GM12872 (cell line): ENCODE results near the gene TMEM256.

ENCODE experiments used
- TF ChIP-seq, protein P1 (sequence below): IDR thresholded peaks from 3 replicates; pipeline ENCODE4 v1.5.1; 2011; ENCODE audit warnings: low read depth, mild to moderate bottlenecking, low read length, moderate library complexity; ENCODE audit not compliant: insufficient read depth

Gene TMEM256

DNA sequence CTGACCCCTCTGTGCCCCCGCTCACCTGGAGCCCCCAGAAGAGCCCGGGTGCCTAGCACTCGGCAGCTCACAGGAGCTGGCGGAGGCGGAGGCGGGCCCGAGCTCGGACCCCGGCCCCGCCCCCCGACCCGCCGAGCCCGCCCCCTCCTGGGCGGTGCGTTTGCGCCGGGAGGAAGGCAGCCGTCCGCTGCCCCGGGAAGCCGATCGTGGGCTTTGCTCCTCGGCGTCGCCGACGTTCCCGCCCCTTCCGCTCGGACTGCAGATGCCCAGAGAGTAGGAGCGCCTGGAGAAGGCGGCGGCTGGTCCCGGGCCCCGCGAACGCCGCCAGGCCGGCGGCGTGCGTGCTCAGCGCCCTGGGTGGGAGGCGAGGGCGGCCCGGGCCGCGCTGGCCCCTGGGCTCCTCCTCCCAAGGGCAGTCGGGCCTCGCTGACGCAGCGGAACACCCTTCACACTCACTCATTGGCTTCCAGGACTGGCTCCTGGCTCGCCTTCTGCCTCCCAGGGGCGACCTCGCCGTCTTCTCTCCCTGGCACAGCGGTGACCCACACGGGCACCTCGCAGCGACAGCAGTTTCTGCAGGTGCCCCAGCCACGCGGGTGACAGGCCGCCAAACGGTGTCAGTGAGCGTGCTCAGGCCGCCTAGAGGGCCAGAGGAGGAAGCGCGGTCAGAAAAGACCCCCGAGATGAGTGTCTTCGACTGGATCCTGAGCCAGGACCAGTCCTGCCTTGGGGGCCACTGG is 9.3 kb downstream of the TMEM256 start, which contains the start of gene PLSCR3:
TSS of gene PLSCR3 (minus strand) at position 74 of the 740 bp plus-strand sequence. CDS start 415 bp downstream, outside the sequence.
- TF ChIP-seq, protein P1, sequence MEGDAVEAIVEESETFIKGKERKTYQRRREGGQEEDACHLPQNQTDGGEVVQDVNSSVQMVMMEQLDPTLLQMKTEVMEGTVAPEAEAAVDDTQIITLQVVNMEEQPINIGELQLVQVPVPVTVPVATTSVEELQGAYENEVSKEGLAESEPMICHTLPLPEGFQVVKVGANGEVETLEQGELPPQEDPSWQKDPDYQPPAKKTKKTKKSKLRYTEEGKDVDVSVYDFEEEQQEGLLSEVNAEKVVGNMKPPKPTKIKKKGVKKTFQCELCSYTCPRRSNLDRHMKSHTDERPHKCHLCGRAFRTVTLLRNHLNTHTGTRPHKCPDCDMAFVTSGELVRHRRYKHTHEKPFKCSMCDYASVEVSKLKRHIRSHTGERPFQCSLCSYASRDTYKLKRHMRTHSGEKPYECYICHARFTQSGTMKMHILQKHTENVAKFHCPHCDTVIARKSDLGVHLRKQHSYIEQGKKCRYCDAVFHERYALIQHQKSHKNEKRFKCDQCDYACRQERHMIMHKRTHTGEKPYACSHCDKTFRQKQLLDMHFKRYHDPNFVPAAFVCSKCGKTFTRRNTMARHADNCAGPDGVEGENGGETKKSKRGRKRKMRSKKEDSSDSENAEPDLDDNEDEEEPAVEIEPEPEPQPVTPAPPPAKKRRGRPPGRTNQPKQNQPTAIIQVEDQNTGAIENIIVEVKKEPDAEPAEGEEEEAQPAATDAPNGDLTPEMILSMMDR, result peak; percentile 68

DNA sequence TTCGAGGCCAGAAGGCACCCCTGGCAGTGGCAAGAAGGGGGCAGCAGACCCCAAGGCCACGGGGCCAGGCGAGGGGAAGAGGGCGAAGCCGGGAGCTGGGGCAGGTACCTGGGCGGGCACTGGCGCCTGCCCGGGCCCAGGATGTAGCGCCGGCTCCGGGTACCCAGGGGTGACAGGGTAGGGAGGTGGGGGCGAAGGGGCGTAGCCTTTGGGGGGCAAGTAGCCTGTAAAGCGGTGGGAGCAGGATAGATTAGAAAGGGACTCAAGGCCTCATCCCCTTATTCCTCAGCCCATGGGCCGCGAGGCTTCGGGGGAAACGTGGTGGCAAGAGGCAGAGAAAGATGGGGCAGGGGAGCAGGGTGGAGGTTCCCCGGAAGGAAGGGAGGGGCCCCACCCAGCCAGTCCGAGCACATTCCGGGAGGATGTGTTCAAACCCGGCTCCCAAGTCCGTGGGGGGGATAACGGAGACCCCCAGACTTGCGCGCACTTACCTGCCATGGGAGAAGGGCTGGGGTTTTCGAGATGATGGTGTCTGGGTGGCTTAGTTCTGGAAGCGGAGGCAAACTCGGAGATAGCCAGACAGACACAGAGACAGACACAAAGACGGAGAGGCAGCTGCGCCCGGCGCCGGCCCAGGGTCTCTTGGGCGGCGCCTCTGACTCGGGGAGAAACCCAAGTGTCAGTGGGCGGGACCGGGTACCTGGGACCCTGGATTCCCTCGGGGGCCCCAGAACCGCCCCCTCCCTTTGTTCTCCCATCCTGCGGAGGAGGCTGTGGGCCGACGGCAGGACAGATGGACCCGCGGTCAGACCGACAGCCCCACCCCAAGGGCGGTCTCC is 10.1 kb downstream of the TMEM256 start:
- TF ChIP-seq, protein P1, result 0 out of 3 replicates have a peak, but pooled peaks have one; percentile 6

DNA sequence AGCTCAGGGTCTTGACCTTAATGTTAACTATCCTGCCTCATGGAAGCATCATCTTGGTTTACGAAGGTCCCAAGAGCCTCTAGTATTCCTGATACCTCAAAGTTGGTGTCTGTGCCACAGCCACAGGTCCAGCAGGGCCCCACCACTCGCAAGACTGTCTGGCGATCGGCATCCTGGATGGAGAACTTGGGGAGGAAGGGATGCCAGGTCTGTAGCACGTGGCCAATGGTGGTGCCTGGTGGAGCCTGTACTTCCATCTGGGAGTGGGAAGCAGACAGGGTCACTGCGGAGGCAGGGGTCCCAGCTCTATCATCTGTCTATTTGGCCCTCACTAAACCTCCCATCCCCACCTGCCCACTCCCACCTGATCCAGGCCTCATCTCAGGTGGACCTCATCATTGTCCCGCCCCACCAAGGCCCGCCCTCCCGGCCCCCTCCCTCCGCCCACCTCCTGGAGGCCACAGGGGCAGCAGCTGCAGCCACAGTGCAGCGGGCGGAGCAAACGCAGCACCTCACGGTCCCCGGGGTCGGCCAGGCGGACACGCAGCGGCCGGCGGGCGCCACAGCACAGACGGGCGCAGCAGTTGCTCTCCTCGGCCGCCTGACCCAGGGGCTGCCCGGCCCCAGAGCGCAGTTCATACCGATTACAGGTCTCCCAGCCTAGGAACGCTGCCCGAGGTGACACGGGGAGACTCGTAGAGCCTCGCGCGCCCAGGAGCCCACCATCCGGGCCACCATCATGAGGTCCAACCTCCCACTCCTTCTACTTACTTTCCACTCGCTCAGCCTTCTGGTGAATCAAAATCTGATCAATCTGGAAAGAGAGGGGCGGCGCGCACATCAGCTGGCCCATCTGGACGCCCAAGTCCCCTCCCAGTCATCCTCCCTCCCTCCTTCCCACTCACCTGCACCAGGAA is 10.9 kb downstream of the TMEM256 start:
- TF ChIP-seq, protein P1, result no peak

DNA sequence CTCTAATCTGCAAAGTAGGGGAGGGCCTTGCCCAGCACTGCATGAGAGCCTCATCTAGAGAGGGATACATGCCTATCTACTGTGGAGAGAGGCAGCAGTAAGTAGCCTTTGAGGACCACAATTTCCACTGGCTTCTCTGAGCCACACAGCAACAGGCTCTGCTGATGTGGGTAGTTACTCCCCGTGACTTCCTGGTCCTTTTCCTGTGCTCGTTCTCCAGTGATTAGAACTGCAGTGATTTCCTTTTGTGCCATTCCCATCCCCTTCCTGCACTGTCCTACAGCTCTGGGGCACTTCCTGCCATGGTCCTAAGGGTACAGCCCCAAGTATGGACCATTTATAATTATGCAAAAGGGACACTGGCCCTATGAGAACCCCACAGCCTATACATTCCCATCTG is 12.6 kb downstream of the TMEM256 start:
- TF ChIP-seq, protein P1, result no peak

DNA sequence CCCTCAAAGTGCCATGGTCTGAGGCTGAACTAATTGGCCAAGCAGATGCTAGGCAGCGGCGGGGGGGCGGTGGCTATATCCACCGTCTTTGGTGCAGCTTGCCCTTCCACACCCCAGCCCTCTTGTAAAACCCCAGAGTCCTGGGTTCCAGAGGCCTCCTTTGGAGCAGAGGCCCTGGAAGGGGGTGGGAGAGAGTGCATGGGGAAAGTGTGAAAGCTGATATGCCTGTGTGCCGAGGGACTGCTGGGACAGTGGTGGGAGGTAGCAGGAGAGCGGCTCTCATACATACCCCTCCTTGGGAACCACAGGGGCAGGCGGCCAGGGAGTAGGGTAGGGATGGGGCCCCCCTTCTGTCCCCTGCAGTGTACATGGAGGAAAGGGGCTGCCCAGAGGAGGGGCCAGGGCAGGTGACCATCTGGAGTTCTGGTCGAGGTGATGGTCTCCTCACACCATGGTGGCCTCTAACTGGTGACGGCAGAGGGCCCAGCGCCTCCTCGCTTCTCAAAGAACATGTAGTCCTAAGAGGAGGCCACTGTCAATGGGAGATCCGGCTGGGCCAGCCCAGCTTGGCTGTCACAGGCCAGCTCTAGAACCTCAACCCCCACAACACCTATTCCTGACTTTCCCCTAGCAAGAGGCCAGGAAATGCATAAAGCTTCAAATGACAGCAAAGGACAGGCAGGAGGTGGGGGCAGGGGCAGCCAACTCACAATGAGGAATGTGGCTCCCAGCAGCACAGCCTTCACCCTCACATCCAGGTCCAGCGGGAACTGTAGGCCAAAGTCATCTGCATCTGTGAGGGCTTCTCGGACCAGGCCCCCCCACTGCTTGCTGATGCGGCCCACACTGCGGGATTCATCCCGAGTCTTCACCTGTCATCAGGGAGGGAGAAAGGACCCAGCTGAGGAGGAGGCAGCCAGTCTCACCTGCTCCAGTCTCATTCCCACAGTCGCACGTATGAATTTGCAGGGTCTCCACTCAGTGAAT is 13.7 kb downstream of the TMEM256 start:
- TF ChIP-seq, protein P1, result no peak

DNA sequence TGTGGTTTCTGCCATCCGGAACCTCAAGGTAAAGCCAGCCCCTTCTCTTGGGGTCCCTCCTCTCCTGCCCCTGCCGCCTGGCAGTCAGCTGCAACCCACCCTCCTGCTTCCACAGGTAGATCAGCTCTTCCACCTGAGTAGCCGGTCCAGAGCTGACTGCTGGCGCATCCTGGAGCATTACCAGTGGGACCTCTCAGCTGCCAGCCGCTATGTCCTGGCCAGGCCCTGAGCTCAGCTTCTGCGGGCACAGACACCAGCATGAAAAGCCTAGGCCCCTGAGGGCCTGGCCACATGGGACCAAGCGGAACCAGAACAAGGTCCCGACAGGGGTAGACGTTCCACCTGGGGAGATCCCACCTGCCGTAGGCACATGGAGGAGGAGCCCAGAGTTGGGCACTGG is 15.0 kb downstream of the TMEM256 start:
- TF ChIP-seq, protein P1, result no peak
